H1 (cell line): ENCODE data around the gene EGFR. TPM values are rescaled to one million over a fixed set of nuclear protein-coding genes. Genes with fewer than 3 reads are reported as not detected.

Experiments used
- CTCF ChIA-PET: fragments of 300-600 bp; sonication (Branson Sonifier 250); formaldehyde crosslinking; loops from one replicate; lab custom pipeline; 2021; ENCODE audit not compliant: partially characterized antibody; lab: Charles Lee
- POLR2A ChIA-PET: fragments of 300-600 bp; sonication (Branson Sonifier 250); formaldehyde crosslinking; loops from one replicate; lab custom pipeline; 2021; ENCODE audit warnings: inconsistent platforms; ENCODE audit not compliant: partially characterized antibody; lab: Charles Lee
- DNase-seq, 2 experiments: peaks; one replicate each; pipeline versions ENCODE4 v3.0.0 to v3.0.0-alpha.2; 2010 to 2022; ENCODE audit warnings: low spot score in 2 of 2, low read depth in 1 of 2, mixed read lengths in 1 of 2
- FAIRE-seq: peaks from 2 replicates; lab custom pipeline; 2011; peaks lifted over from hg19 to GRCh38; lab: Jason Lieb, UNC
- H2AFZ ChIP-seq: 2 replicates; pipeline ENCODE4 v1.8.1; 2012; ENCODE audit warnings: low read length, inconsistent platforms
- H2AK5ac ChIP-seq: 2 replicates; pipeline ENCODE4 v1.6.1; 2013; ENCODE audit warnings: low read depth, low read length
- H2BK120ac ChIP-seq: replicated peaks from 2 replicates; pipeline ENCODE3; 2013; ENCODE audit warnings: low read depth, low read length, inconsistent platforms
- H2BK12ac ChIP-seq: 2 replicates; pipeline ENCODE4 v1.6.1; 2013; ENCODE audit warnings: low read depth, low read length
- H2BK15ac ChIP-seq: 2 replicates; pipeline ENCODE4 v1.6.1; 2013; ENCODE audit warnings: low read length
- H2BK20ac ChIP-seq: 2 replicates; pipeline ENCODE4 v1.6.1; 2013; ENCODE audit warnings: low read length
- H2BK5ac ChIP-seq: 2 replicates; pipeline ENCODE4 v1.6.1; 2013; ENCODE audit warnings: low read depth, low read length
- H3K14ac ChIP-seq: 2 replicates; pipeline ENCODE4 v1.6.1; 2013; ENCODE audit warnings: inconsistent platforms; ENCODE audit not compliant: insufficient read length
- H3K18ac ChIP-seq: 2 replicates; pipeline ENCODE4 v1.6.1; 2013; ENCODE audit warnings: low read length; ENCODE audit errors: extremely low read depth
- H3K23ac ChIP-seq: 2 replicates; pipeline ENCODE4 v1.6.1; 2013; ENCODE audit warnings: inconsistent platforms; ENCODE audit not compliant: insufficient read length
- H3K23me2 ChIP-seq: 2 replicates; pipeline ENCODE4 v1.6.1; 2013; ENCODE audit warnings: low read depth, low read length
- H3K27ac ChIP-seq: 2 replicates; pipeline ENCODE4 v1.6.1; 2011; ENCODE audit warnings: low read depth, low read length, inconsistent platforms
- H3K27me3 ChIP-seq, 4 experiments: replicated peaks in 1 of 4; 1 replicate in 1 of 4; 2 replicates in 3 of 4; pipeline versions ENCODE4 v1.6.1 to v1.8.1; 2011 to 2013; ENCODE audit warnings: low read length in 3 of 4, mild to moderate bottlenecking in 3 of 4, inconsistent platforms in 2 of 4, mixed read lengths in 2 of 4, moderate library complexity in 1 of 4; ENCODE audit not compliant: control insufficient read depth in 3 of 4, insufficient read depth in 3 of 4; ENCODE audit errors: extremely low read depth in 1 of 4
- H3K36me3 ChIP-seq, 4 experiments: 2 replicates each; pipeline versions ENCODE4 v1.6.1 to v1.8.1; 2011 to 2013; ENCODE audit warnings: mild to moderate bottlenecking in 4 of 4, low read length in 3 of 4, moderate library complexity in 2 of 4, control low read depth in 1 of 4, inconsistent platforms in 1 of 4; ENCODE audit not compliant: insufficient read depth in 4 of 4, control insufficient read depth in 2 of 4
- H3K4ac ChIP-seq: replicated peaks from 2 replicates; pipeline ENCODE3; 2013; ENCODE audit warnings: low read length, low read depth, mixed read lengths, inconsistent platforms; ENCODE audit not compliant: insufficient read length
- H3K4me1 ChIP-seq, 4 experiments: replicated peaks in 1 of 4; 1 replicate in 1 of 4; 2 replicates in 3 of 4; pipeline versions ENCODE4 v1.6.1 to v1.8.1; 2011 to 2013; ENCODE audit warnings: low read length in 3 of 4, inconsistent platforms in 2 of 4, mixed read lengths in 1 of 4; ENCODE audit not compliant: insufficient read depth in 4 of 4, control insufficient read depth in 3 of 4
- H3K4me2 ChIP-seq, 2 experiments: 2 replicates each; pipeline versions ENCODE4 v1.6.1 to v1.8.1; 2011 to 2013; ENCODE audit warnings: low read depth in 2 of 2, low read length in 2 of 2, control low read depth in 1 of 2, inconsistent platforms in 1 of 2, mild to moderate bottlenecking in 1 of 2; ENCODE audit not compliant: insufficient read depth in 1 of 2
- H3K4me3 ChIP-seq, 4 experiments: fragments of 200-600, 300-600 bp in 1 of 4; sonication (generic), shearing (Covaris generic), sonication (Bioruptor Twin) in 1 of 4; 2 replicates each; pipeline versions ENCODE4 v1.5.1 to v1.8.1; 2011 to 2016; ENCODE audit warnings: low read length in 4 of 4, low read depth in 3 of 4, control low read depth in 2 of 4, inconsistent platforms in 2 of 4, mild to moderate bottlenecking in 2 of 4, mixed read lengths in 1 of 4, moderate library complexity in 1 of 4; ENCODE audit not compliant: insufficient read depth in 2 of 4; ENCODE audit errors: extremely low read depth in 1 of 4
- H3K56ac ChIP-seq: replicated peaks from 2 replicates; pipeline ENCODE3; 2013; ENCODE audit warnings: low read depth, mild to moderate bottlenecking, mixed read lengths, low read length, inconsistent platforms; ENCODE audit not compliant: insufficient read length
- H3K79me1 ChIP-seq: 2 replicates; pipeline ENCODE4 v1.6.1; 2013; ENCODE audit warnings: low read depth, low read length, control low read depth
- H3K79me2 ChIP-seq, 2 experiments: 2 replicates each; pipeline versions ENCODE4 v1.6.1 to v1.8.1; 2012 to 2013; ENCODE audit warnings: low read length in 2 of 2, mild to moderate bottlenecking in 2 of 2, inconsistent platforms in 1 of 2; ENCODE audit not compliant: insufficient read depth in 2 of 2, control insufficient read depth in 1 of 2
- H3K9ac ChIP-seq, 4 experiments: replicated peaks in 1 of 4; 1 replicate in 1 of 4; 2 replicates in 3 of 4; pipeline versions ENCODE4 v1.6.1 to v1.8.1; 2011 to 2013; ENCODE audit warnings: low read depth in 3 of 4, low read length in 3 of 4, control low read depth in 2 of 4, mild to moderate bottlenecking in 2 of 4, moderate library complexity in 2 of 4, inconsistent platforms in 1 of 4; ENCODE audit errors: extremely low read depth in 1 of 4
- H3K9me3 ChIP-seq, 2 experiments: 2 replicates each; pipeline versions ENCODE4 v1.6.1 to v1.8.1; 2012 to 2013; ENCODE audit warnings: mild to moderate bottlenecking in 2 of 2, moderate library complexity in 2 of 2, control low read depth in 1 of 2, inconsistent platforms in 1 of 2, low read depth in 1 of 2, low read length in 1 of 2, mixed read lengths in 1 of 2; ENCODE audit not compliant: insufficient read depth in 2 of 2
- H4K20me1 ChIP-seq, 2 experiments: replicated peaks in 1 of 2; 2 replicates each; pipeline versions ENCODE3 to v1.8.1; 2011 to 2013; ENCODE audit warnings: inconsistent platforms in 2 of 2, low read length in 2 of 2, mild to moderate bottlenecking in 1 of 2; ENCODE audit not compliant: insufficient read depth in 2 of 2, control insufficient read depth in 1 of 2
- H4K5ac ChIP-seq: 2 replicates; pipeline ENCODE4 v1.6.1; 2013; ENCODE audit warnings: low read length, low read depth, mixed read lengths, inconsistent platforms; ENCODE audit not compliant: insufficient read length
- H4K8ac ChIP-seq: 2 replicates; pipeline ENCODE4 v1.8.0; 2013; ENCODE audit warnings: mild to moderate bottlenecking, moderate library complexity, low read length, inconsistent platforms; ENCODE audit not compliant: insufficient read depth; ENCODE audit errors: extremely low read depth
- H4K91ac ChIP-seq: replicated peaks from 2 replicates; pipeline ENCODE3; 2013; ENCODE audit warnings: low read length, mixed read lengths, inconsistent platforms; ENCODE audit not compliant: insufficient read length
- CBX8 ChIP-seq: fragments of 300-800, 300-1000 bp; sonication (generic); IDR thresholded peaks from 2 replicates; pipeline ENCODE4 v1.7.1; 2016; ENCODE audit warnings: low read depth, low read length, borderline replicate concordance
- CREB1 ChIP-seq: IDR thresholded peaks from 2 replicates; pipeline ENCODE4 v1.6.1; 2012; ENCODE audit warnings: inconsistent platforms
- EZH2 ChIP-seq: fragments of 200-600 bp; sonication (generic); IDR thresholded peaks from 2 replicates; pipeline ENCODE4 v1.7.1; 2012; ENCODE audit warnings: low read depth, mild to moderate bottlenecking, moderate library complexity, low read length, inconsistent platforms; ENCODE audit not compliant: severe bottlenecking
- GABPA ChIP-seq: IDR thresholded peaks from 2 replicates; pipeline ENCODE4 v1.6.1; 2011; ENCODE audit warnings: mild to moderate bottlenecking, low read length, moderate library complexity, borderline replicate concordance; ENCODE audit not compliant: insufficient read depth
- HDAC6 ChIP-seq: IDR thresholded peaks from one replicate; pipeline ENCODE4 v1.7.1; 2012; ENCODE audit warnings: low read depth, mild to moderate bottlenecking, inconsistent platforms, low read length, moderate library complexity
- JUND ChIP-seq: IDR thresholded peaks from 2 replicates; pipeline ENCODE4 v1.6.1; 2011; ENCODE audit warnings: mild to moderate bottlenecking, improper control_type of control experiment, low read length
- KDM1A ChIP-seq: fragments of 200-600, 300-600 bp; sonication (generic); IDR thresholded peaks from 2 replicates; pipeline ENCODE4 v1.7.1; 2016; ENCODE audit warnings: mild to moderate bottlenecking, low read length, borderline replicate concordance
- KDM4A ChIP-seq: IDR thresholded peaks from one replicate; pipeline ENCODE4 v1.7.1; 2012; ENCODE audit warnings: low read depth, mild to moderate bottlenecking, moderate library complexity, low read length, inconsistent platforms; ENCODE audit not compliant: severe bottlenecking
- RFX5 ChIP-seq: IDR thresholded peaks from 2 replicates; pipeline ENCODE4 v1.6.1; 2011; ENCODE audit warnings: low read depth, low read length, improper control_type of control experiment, borderline replicate concordance
- RXRA ChIP-seq: IDR thresholded peaks from 2 replicates; pipeline ENCODE4 v1.6.1; 2011; ENCODE audit warnings: low read depth, mild to moderate bottlenecking, low read length, moderate library complexity; ENCODE audit not compliant: insufficient read depth
- SIN3A ChIP-seq, 2 experiments: IDR thresholded peaks in 1 of 2; conservative IDR thresholded peaks in 1 of 2; 2 replicates each; pipeline ENCODE4 v1.6.1; 2011 to 2012; ENCODE audit warnings: low read length in 2 of 2, improper control_type of control experiment in 1 of 2, low read depth in 1 of 2, mild to moderate bottlenecking in 1 of 2
- SUZ12 ChIP-seq: fragments of 200-600 bp; sonication (generic); IDR thresholded peaks from 2 replicates; pipeline ENCODE4 v1.6.1; 2012; ENCODE audit warnings: mild to moderate bottlenecking, inconsistent platforms, low read length, moderate library complexity, mixed read lengths
- WGBS, 2 experiments: shearing (Covaris generic) in 1 of 2; methylation state at CpG; one replicate each; pipeline versions ENCODE4 v1.1.6 to v1.1.7; 2013 to 2015; ENCODE audit warnings: low lambda C conversion rate in 2 of 2, mixed read lengths in 2 of 2, inconsistent platforms in 1 of 2, low coverage in 1 of 2, missing lambda C conversion rate in 1 of 2; ENCODE audit not compliant: insufficient replicate concordance in 2 of 2, insufficient coverage in 1 of 2, insufficient read length in 1 of 2; ENCODE audit errors: extremely low coverage in 1 of 2, missing lambda C conversion rate in 1 of 2; 5-methylcytosine and 5-hydroxymethylcytosine counted together
- polyA plus RNA-seq, 7 experiments: library from polyadenylated mRNA; depleted of rRNA in 3 of 7; stranded (reverse) in 5 of 7; unstranded in 2 of 7; fragments of >200 nt in 5 of 7; fragments of 200-250 nt in 2 of 7; gene quantifications; 1 replicate in 5 of 7; 2 replicates in 1 of 7; 4 replicates in 1 of 7; pipeline versions ENCODE4 v1.2.1 to v1.2.3, GENCODE V29; 2011 to 2013; ENCODE audit warnings: missing spikeins in 2 of 7, mixed read lengths in 2 of 7
- total RNA-seq: library from RNA; stranded (reverse); fragmentation: NEBNext Ultra II Directional; extraction: Animal tissue kit (Norgen Biotek cat#: 25700); gene quantifications from 2 replicates; pipeline ENCODE4 v1.2.1, GENCODE V29; 2021

The EGFR gene
- total and polyA plus RNA-seq, 2 of the 8 experiments (the other 6 are each of a cell fraction or from before 2014, with no cell fraction given) = 1.9 to 5.8 TPM

DNA sequence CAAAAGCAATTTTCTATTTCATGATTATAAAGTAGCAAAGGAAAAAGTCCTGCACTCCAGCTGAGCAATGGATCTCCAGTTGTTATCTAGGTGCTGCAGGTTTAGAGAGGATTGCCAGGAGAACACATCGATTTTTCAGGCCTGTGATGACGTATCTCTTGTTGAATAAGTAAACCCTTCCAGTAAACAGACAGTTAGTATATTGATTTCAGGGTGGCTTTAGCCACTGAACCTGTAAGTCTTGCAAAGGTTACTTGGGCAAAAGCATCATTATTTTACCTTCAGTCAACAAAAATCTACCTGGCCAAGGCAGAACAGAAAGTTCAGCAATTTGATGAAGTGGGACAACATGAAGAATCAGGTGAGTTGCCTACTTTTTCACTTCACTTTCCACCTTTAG, 12.3 kb downstream of the EGFR start:
- Histone ChIP-seq H3K9me3 (no peaks in the 10 kb centered on the region), H3K18ac (no peak overlapping the region), H3K4ac (no peak overlapping the region), H2BK12ac (no peak overlapping the region), H3K56ac (no peak overlapping the region), H4K8ac (no peak overlapping the region), H3K36me3 (no peaks in the 10 kb centered on the region), H3K23me2 (no peaks in the 10 kb centered on the region), H2BK20ac (no peak overlapping the region), H4K5ac (no peak overlapping the region), H3K27me3 (no peaks in the 10 kb centered on the region), H3K4me1 (no peaks in the 10 kb centered on the region; a peak in 1 of 7 replicates), H3K27ac (no peak overlapping the region), H2AFZ (no peak overlapping the region), H3K79me2 (no peaks in the 10 kb centered on the region), H3K79me1 (no peaks in the 10 kb centered on the region), H2BK15ac (no peak overlapping the region), H3K4me2 (no peak overlapping the region), H2AK5ac (no peak overlapping the region), H4K91ac (no peak overlapping the region), H3K9ac (no peak overlapping the region), H2BK5ac (no peak overlapping the region), H3K23ac (no peak overlapping the region), H2BK120ac (no peak overlapping the region), H3K14ac (no peak overlapping the region), H3K4me3 (no peak overlapping the region), H4K20me1 (no peaks in the 10 kb centered on the region)
- CTCF ChIA-PET = no interaction called here
- DNase-seq (no peak), FAIRE-seq (no peak)
- POLR2A ChIA-PET = no interaction called here
- 76% methylated on average over 2 of the region's 2 CpGs; no CpG with 5 or more reads in 1 of the 2 experiments for WGBS, 2 experiments
- TF ChIP-seq EZH2 (no peak), CBX8 (no peak), SUZ12 (no peak), GABPA (no peak), RFX5 (no peak), RXRA (no peak), JUND (no peak), SIN3A (conservative IDR thresholded peaks at IDR 0.05 in 1 of 2, IDR thresholded peaks at IDR 0.05 in 1 of 2; ENCODE audit: low read depth in 1 of 2, low read length in 2 of 2) (no peak), HDAC6 (no peak), KDM4A (no peak), KDM1A (no peak), CREB1 (no peak)
